GM18519 (cell line): ENCODE results near the gene TIGIT.
A peak's percentile ranks its signal among the peaks of the same experiment; 100 is the strongest.
"Not testable (repeated sequence)": the region's sequence is repeated elsewhere in the genome, so short reads cannot be mapped to it uniquely, and the experiment has no call there.

Experiments
- ATAC-seq: cut with Tn5 transposase; IDR thresholded peaks from one replicate; pipeline ENCODE4 v1.9.1; 2021; ENCODE audit warnings: mild to moderate bottlenecking, moderate library complexity; ENCODE audit not compliant: unreplicated experiment, low FRiP score

TIGIT gene

GRCh38 chr3:114293838-114294535 is at the start of gene TIGIT:
Gene TIGIT (plus strand): TSS chr3:114294028. CDS start chr3:114294062, 34 bp downstream.
- no peak for ATAC-seq

GRCh38 chr3:114252954-114253353 is 40.9 kb upstream of the TIGIT start:
- no peak for ATAC-seq

- no peak for ATAC-seq
These were observed 40.3 kb upstream of the TIGIT start for GRCh38 chr3:114253505-114253904.

GRCh38 chr3:114259566-114259965 is 34.3 kb upstream of the TIGIT start:
- ATAC-seq, result no peak

GRCh38 chr3:114260152-114260551 is 33.7 kb upstream of the TIGIT start:
- no peak for ATAC-seq

GRCh38 chr3:114270019-114270418 is 23.8 kb upstream of the TIGIT start:
- ATAC-seq, result no peak

GRCh38 chr3:114272271-114272670 is 21.6 kb upstream of the TIGIT start:
- no peak for ATAC-seq

- no peak for ATAC-seq
These were observed 18.9 kb upstream of the TIGIT start for GRCh38 chr3:114274929-114275328.

GRCh38 chr3:114276856-114277255 is 17.0 kb upstream of the TIGIT start:
- not testable (repeated sequence) for ATAC-seq

- ATAC-seq, result no peak
These were observed 9.2 kb upstream of the TIGIT start for GRCh38 chr3:114284644-114285043.

GRCh38 chr3:114285648-114286230 is 8.1 kb upstream of the TIGIT start:
- no peak for ATAC-seq

- ATAC-seq, result no peak
These were observed 7.6 kb upstream of the TIGIT start for GRCh38 chr3:114286266-114286665.

- ATAC-seq, result peak; percentile 74
These were observed 2.6 kb upstream of the TIGIT start for GRCh38 chr3:114290911-114291901.

GRCh38 chr3:114294940-114295480 is 1.2 kb downstream of the TIGIT start:
- ATAC-seq, result no peak

- ATAC-seq, result no peak
These were observed 2.1 kb downstream of the TIGIT start for GRCh38 chr3:114295946-114296345.

GRCh38 chr3:114299421-114299820 is 5.6 kb downstream of the TIGIT start:
- ATAC-seq, result no peak

GRCh38 chr3:114299941-114300624 is 6.3 kb downstream of the TIGIT start:
- no peak for ATAC-seq

- no peak for ATAC-seq
These were observed 13.5 kb downstream of the TIGIT start for GRCh38 chr3:114307222-114307830.

GRCh38 chr3:114307832-114308231 is 14.0 kb downstream of the TIGIT start:
- no peak for ATAC-seq

GRCh38 chr3:114308377-114308776 is 14.5 kb downstream of the TIGIT start:
- ATAC-seq, result peak; percentile 5
